Esophagus muscularis mucosa (tissue), 4 donors: Measurements from ENCODE around the gene ELOVL2. TPM values are rescaled to one million over a fixed set of nuclear protein-coding genes. Genes with fewer than 3 reads are reported as not detected.

ENCODE experiments used
- DNase-seq: peaks from one replicate; pipeline ENCODE4 v3.0.0-alpha.2; 2017; ENCODE audit errors: extremely low spot score
- H3K27ac ChIP-seq, 4 donors: fragments of 200-600 bp; sonication (generic); replicated peaks in 1 of 4; 1 replicate in 3 of 4; 2 replicates in 1 of 4; pipeline ENCODE4 v1.5.1; 2016 to 2019; ENCODE audit warnings: mild to moderate bottlenecking in 1 of 4
- H3K27me3 ChIP-seq, 4 donors: fragments of 200-600 bp; sonication (generic); one replicate each; pipeline versions ENCODE4 v1.5.1 to v1.6.0; 2016 to 2019
- H3K36me3 ChIP-seq, 4 donors: fragments of 200-600 bp; sonication (generic); one replicate each; pipeline ENCODE4 v1.5.1; 2016 to 2019
- H3K4me1 ChIP-seq, 4 donors: fragments of 200-600 bp; sonication (generic); one replicate each; pipeline ENCODE4 v1.5.1; 2016 to 2019
- H3K4me3 ChIP-seq, 4 donors: fragments of 200-600 bp; sonication (generic); 1 replicate in 2 of 4; 2 replicates in 2 of 4; pipeline ENCODE4 v1.5.1; 2016 to 2019; ENCODE audit warnings: mild to moderate bottlenecking in 4 of 4, moderate library complexity in 1 of 4
- H3K9me3 ChIP-seq, 4 donors: fragments of 200-600 bp; sonication (generic); 1 replicate in 3 of 4; 2 replicates in 1 of 4; pipeline ENCODE4 v1.5.1; 2016 to 2019
- EP300 ChIP-seq: sonication (generic); formaldehyde crosslinking; IDR thresholded peaks from one replicate; pipeline ENCODE4 v1.6.1; 2017; ENCODE audit warnings: antibody characterized with exemption
- POLR2A ChIP-seq: fragments of 450-650 bp; IDR thresholded peaks from one replicate; pipeline ENCODE4 v1.6.1; 2017; ENCODE audit warnings: antibody characterized with exemption, moderate library complexity, mild to moderate bottlenecking, low read depth
- POLR2AphosphoS5 ChIP-seq, 2 donors: sonication (generic); formaldehyde crosslinking; IDR thresholded peaks; one replicate each; pipeline ENCODE4 v1.6.1; 2017; ENCODE audit warnings: antibody characterized with exemption in 2 of 2
- WGBS: methylation state at CpG from one replicate; pipeline ENCODE4 v1.1.5; 2018; 5-methylcytosine and 5-hydroxymethylcytosine counted together
- intact Hi-C: fragments of 100-400 bp; cut with DNase I; formaldehyde crosslinking; loops from one replicate; pipeline ENCODE4 v1.15.1; 2023
- total RNA-seq, 4 donors: library from RNA; depleted of rRNA; stranded (reverse); fragments of >200 nt; gene quantifications; one replicate each; pipeline versions ENCODE4 v1.1.0 to v1.2.1, GENCODE V29; 2016
- TF ChIP-seq, protein P1 (sequence below), 3 experiments: fragments of 200-600 bp in 2 of 3; fragments of 450-650 bp in 1 of 3; sonication (generic) in 2 of 3; IDR thresholded peaks; one replicate each; pipeline ENCODE4 v1.5.1; 2017 to 2019; ENCODE audit warnings: antibody characterized with exemption in 3 of 3, mild to moderate bottlenecking in 2 of 3, moderate library complexity in 1 of 3

Gene ELOVL2
- total RNA-seq, 4 donors from 2014 or later: 0.26 to 0.57 (median 0.46) TPM

DNA sequence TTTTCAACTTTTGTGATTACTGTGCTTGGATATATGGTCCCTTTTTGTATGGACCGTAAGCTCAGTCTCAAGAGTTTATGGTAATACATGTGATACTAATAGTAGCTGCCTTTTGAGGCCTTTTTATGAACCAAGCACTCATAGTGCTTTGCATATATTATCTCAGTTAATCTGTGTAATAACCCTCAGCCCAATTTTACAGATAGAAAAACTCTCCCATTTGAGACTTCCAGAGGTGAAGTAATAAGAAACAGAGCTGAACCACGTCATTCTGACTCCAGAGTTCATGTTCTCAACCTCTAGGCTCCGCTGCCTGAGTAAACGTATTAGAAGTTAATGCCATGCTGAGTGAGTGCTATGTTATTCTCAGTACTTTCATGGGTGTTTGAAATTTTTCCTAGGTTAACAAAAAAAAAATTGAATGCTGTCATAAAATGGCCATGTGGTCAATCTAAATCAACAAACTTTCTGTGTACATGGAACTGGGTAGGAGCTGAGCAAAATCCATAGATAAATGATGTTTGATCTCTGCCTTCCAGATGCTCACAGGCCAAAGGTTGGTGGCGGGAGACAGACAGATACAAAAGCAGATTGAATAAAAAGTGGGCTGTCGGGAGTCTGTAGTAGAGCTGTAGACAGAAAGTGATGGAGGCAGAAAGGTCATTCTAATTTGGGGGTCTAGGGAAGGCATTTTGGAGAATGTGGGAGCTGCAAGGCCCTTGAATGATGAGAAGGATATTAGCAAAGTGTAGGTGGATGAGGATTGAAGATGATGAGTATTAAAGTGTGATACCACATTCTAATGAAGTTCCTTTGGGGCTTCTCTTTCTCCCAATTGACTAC, 22.6 kb upstream of the ELOVL2 start:
- intact Hi-C loops: loop anchor here (5.0 kb wide), 1 partner anchor 114 kb away; no protein-coding TSS in a partner anchor
- no peak overlapping the region for H3K27ac ChIP-seq
- no peak overlapping the region for H3K4me3 ChIP-seq
- no peaks in the 10 kb centered on the region for H3K9me3 ChIP-seq
- TF ChIP-seq, protein P1, sequence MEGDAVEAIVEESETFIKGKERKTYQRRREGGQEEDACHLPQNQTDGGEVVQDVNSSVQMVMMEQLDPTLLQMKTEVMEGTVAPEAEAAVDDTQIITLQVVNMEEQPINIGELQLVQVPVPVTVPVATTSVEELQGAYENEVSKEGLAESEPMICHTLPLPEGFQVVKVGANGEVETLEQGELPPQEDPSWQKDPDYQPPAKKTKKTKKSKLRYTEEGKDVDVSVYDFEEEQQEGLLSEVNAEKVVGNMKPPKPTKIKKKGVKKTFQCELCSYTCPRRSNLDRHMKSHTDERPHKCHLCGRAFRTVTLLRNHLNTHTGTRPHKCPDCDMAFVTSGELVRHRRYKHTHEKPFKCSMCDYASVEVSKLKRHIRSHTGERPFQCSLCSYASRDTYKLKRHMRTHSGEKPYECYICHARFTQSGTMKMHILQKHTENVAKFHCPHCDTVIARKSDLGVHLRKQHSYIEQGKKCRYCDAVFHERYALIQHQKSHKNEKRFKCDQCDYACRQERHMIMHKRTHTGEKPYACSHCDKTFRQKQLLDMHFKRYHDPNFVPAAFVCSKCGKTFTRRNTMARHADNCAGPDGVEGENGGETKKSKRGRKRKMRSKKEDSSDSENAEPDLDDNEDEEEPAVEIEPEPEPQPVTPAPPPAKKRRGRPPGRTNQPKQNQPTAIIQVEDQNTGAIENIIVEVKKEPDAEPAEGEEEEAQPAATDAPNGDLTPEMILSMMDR (IDR thresholded peaks at IDR 0.05): no peak
- no peak for TF ChIP-seq POLR2AphosphoS5 (IDR thresholded peaks at IDR 0.05)
- TF ChIP-seq EP300: no peak
- TF ChIP-seq POLR2A: no peak
- no peaks in the 10 kb centered on the region for H3K36me3 ChIP-seq
- DNase-seq: no peak
- H3K27me3 ChIP-seq: no peaks in the 10 kb centered on the region
- no peaks in the 10 kb centered on the region for H3K4me1 ChIP-seq
- 92% methylated on average over 6 of the region's 6 CpGs for WGBS

GRCh38 chr6:11065436-11066202, 21.5 kb upstream of the ELOVL2 start:
- intact Hi-C loops: loop anchor here (5.0 kb wide), 1 partner anchor 113 kb away; no protein-coding TSS in a partner anchor
- Histone ChIP-seq H3K27ac (no peak overlapping the region), H3K9me3 (no peaks in the 10 kb centered on the region), H3K4me3 (no peak overlapping the region), H3K4me1 (no peaks in the 10 kb centered on the region), H3K27me3 (no peaks in the 10 kb centered on the region), H3K36me3 (no peaks in the 10 kb centered on the region)
- DNase-seq: no peak
- TF ChIP-seq, protein P1 (IDR thresholded peaks at IDR 0.05): no peak
- TF ChIP-seq POLR2AphosphoS5 (IDR thresholded peaks at IDR 0.05) (no peak), EP300 (no peak), POLR2A (no peak)
- WGBS: 94% methylated on average over 6 of the region's 6 CpGs

- TF ChIP-seq POLR2AphosphoS5 (IDR thresholded peaks at IDR 0.05) (no peak), POLR2A (no peak), EP300 (no peak)
- TF ChIP-seq, protein P1 (IDR thresholded peaks at IDR 0.05): no peak
- Histone ChIP-seq H3K27ac (no peak overlapping the region), H3K4me1 (no peaks in the 10 kb centered on the region), H3K36me3 (no peaks in the 10 kb centered on the region), H3K27me3 (no peaks in the 10 kb centered on the region), H3K9me3 (no peaks in the 10 kb centered on the region), H3K4me3 (no peak overlapping the region)
- intact Hi-C loops: loop anchor here (5.0 kb wide), 1 partner anchor 113 kb away; no protein-coding TSS in a partner anchor
- WGBS: 90% methylated on average over 3 of the region's 3 CpGs
- DNase-seq: no peak
Measured at GRCh38 chr6:11064836-11065235, 20.7 kb upstream of the ELOVL2 start.

GRCh38 chr6:11062715-11063114, 18.6 kb upstream of the ELOVL2 start:
- Histone ChIP-seq H3K27me3 (no peaks in the 10 kb centered on the region), H3K9me3 (no peaks in the 10 kb centered on the region), H3K27ac (no peak overlapping the region), H3K36me3 (no peaks in the 10 kb centered on the region), H3K4me3 (no peak overlapping the region), H3K4me1 (no peaks in the 10 kb centered on the region)
- DNase-seq: no peak
- intact Hi-C loops: no loop called here
- TF ChIP-seq EP300 (no peak), POLR2A (no peak)
- TF ChIP-seq, protein P1 (IDR thresholded peaks at IDR 0.05): no peak
- 90% methylated on average over 2 of the region's 2 CpGs for WGBS
